IMR-90 (cell line): ENCODE data around the gene ESRRG.

Source experiments
- CHD1 ChIP-seq: IDR thresholded peaks from 2 replicates; pipeline ENCODE4 v1.6.1; 2012; ENCODE audit warnings: low read depth, low read length, improper control_type of control experiment
- RAD21 ChIP-seq: IDR thresholded peaks from 2 replicates; pipeline ENCODE4 v1.6.1; 2012; ENCODE audit warnings: low read length, improper control_type of control experiment
- TF ChIP-seq, protein P1 (sequence below): conservative IDR thresholded peaks from 2 replicates; pipeline ENCODE4 v1.5.1; 2012; ENCODE audit warnings: mild to moderate bottlenecking, low read depth, low read length, improper control_type of control experiment

DNA sequence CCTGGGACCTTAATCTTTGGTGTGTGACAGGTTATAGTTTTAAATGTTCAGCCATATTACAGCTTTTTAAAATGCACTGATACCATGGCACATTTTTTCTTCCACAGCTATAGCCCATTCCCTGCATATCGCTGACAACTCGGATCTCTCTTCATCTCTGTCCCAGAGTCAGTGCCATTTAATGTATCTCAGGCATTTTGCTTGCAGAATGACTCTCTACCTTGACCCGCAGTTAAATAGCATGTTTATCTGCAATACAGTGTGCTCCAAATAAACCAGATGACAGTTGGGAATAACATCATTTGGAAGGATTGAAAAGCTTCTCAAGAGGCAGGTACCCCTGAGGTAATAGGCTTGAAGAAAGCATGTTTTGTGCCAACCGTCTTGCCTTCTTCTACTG lies 200.2 kb downstream of the ESRRG start:
- TF ChIP-seq, protein P1, sequence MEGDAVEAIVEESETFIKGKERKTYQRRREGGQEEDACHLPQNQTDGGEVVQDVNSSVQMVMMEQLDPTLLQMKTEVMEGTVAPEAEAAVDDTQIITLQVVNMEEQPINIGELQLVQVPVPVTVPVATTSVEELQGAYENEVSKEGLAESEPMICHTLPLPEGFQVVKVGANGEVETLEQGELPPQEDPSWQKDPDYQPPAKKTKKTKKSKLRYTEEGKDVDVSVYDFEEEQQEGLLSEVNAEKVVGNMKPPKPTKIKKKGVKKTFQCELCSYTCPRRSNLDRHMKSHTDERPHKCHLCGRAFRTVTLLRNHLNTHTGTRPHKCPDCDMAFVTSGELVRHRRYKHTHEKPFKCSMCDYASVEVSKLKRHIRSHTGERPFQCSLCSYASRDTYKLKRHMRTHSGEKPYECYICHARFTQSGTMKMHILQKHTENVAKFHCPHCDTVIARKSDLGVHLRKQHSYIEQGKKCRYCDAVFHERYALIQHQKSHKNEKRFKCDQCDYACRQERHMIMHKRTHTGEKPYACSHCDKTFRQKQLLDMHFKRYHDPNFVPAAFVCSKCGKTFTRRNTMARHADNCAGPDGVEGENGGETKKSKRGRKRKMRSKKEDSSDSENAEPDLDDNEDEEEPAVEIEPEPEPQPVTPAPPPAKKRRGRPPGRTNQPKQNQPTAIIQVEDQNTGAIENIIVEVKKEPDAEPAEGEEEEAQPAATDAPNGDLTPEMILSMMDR, result no peak
- no peak for TF ChIP-seq RAD21
- TF ChIP-seq CHD1, result no peak
